GM23338 (cell line): ENCODE results near the gene KIFC3. TPM values are rescaled to one million over a fixed set of nuclear protein-coding genes. Genes with fewer than 3 reads are reported as not detected.

Experiments used
- ATAC-seq: fragments of 200-7000 bp; cut with Tn5 transposase; 3 replicates; pipeline ENCODE4 v1.9.1; 2020
- DNase-seq: peaks from one replicate; pipeline ENCODE4 v3.0.0-alpha.2; 2015; ENCODE audit warnings: low spot score
- H2AFZ ChIP-seq: fragments of 200-600 bp; sonication (generic); 2 replicates; pipeline ENCODE4 v1.8.0; 2016; ENCODE audit warnings: antibody characterized with exemption, mild to moderate bottlenecking, moderate library complexity
- H3F3A ChIP-seq: fragments of 200-600 bp; sonication (generic); replicated peaks from 2 replicates; pipeline ENCODE4 v1.8.0; 2017; ENCODE audit warnings: antibody characterized with exemption, mixed run types, low read depth
- H3K27ac ChIP-seq: fragments of 200-600 bp; sonication (generic); 2 replicates; pipeline ENCODE4 v1.6.1; 2016; ENCODE audit warnings: low read depth
- H3K27me3 ChIP-seq: fragments of 200-600 bp; sonication (generic); 2 replicates; pipeline ENCODE4 v1.8.0; 2016; ENCODE audit warnings: mild to moderate bottlenecking, mixed run types, moderate library complexity; ENCODE audit not compliant: insufficient read depth
- H3K36me3 ChIP-seq: fragments of 200-600 bp; sonication (generic); 2 replicates; pipeline ENCODE4 v1.8.0; 2016; ENCODE audit warnings: mild to moderate bottlenecking; ENCODE audit not compliant: insufficient read depth
- H3K4me1 ChIP-seq: fragments of 200-600 bp; sonication (generic); 2 replicates; pipeline ENCODE4 v1.8.0; 2016; ENCODE audit warnings: mild to moderate bottlenecking, moderate library complexity; ENCODE audit not compliant: insufficient read depth
- H3K4me2 ChIP-seq: fragments of 200-600 bp; sonication (generic); 2 replicates; pipeline ENCODE4 v1.7.1; 2017; ENCODE audit warnings: mixed run types
- H3K4me3 ChIP-seq: fragments of 200-600 bp; sonication (generic); 2 replicates; pipeline ENCODE4 v1.6.1; 2016; ENCODE audit warnings: mixed run types
- H3K79me2 ChIP-seq: fragments of 200-600 bp; sonication (generic); replicated peaks from 2 replicates; pipeline ENCODE4 v1.8.0; 2017; ENCODE audit warnings: mild to moderate bottlenecking; ENCODE audit not compliant: insufficient read depth
- H3K9me2 ChIP-seq: fragments of 200-600 bp; sonication (generic); 2 replicates; pipeline ENCODE4 v1.8.0; 2017; ENCODE audit not compliant: insufficient read depth
- H4K20me1 ChIP-seq: fragments of 200-600 bp; sonication (generic); replicated peaks from 2 replicates; pipeline ENCODE4 v1.8.0; 2017; ENCODE audit warnings: mild to moderate bottlenecking; ENCODE audit not compliant: insufficient read depth
- H3K27ac Mint-ChIP-seq: 2 replicates; pipeline ENCODE4 v1.8.0; 2020; ENCODE audit warnings: inconsistent platforms, mild to moderate bottlenecking, moderate library complexity, mixed read lengths
- H3K27me3 Mint-ChIP-seq: 3 replicates; pipeline ENCODE4 v1.8.0; 2022; ENCODE audit warnings: low read depth, mild to moderate bottlenecking, moderate library complexity, mixed read lengths, inconsistent platforms; ENCODE audit not compliant: insufficient read depth, poor library complexity
- H3K36me3 Mint-ChIP-seq: 3 replicates; pipeline ENCODE4 v1.8.0; 2021; ENCODE audit warnings: low read depth, mild to moderate bottlenecking, inconsistent platforms, moderate library complexity, mixed read lengths
- H3K4me1 Mint-ChIP-seq: 3 replicates; pipeline ENCODE4 v1.8.0; 2020; ENCODE audit warnings: mild to moderate bottlenecking, inconsistent platforms, mixed read lengths
- H3K4me3 Mint-ChIP-seq: 3 replicates; pipeline ENCODE4 v1.8.0; 2021; ENCODE audit warnings: moderate library complexity, mild to moderate bottlenecking, inconsistent platforms, mixed read lengths
- H3K9me3 Mint-ChIP-seq: 3 replicates; pipeline ENCODE4 v1.8.0; 2020; ENCODE audit warnings: moderate library complexity, mild to moderate bottlenecking, inconsistent platforms, mixed read lengths
- CREB1 ChIP-seq: fragments of 250-450 bp; sonication (Bioruptor Pico); IDR thresholded peaks from 2 replicates; pipeline ENCODE4 v1.5.0; 2020; ENCODE audit warnings: low read depth, mild to moderate bottlenecking, moderate library complexity
- ETS1 ChIP-seq: IDR thresholded peaks from 2 replicates; pipeline ENCODE4 v1.6.1; 2016; ENCODE audit warnings: antibody characterized with exemption
- EZH2 ChIP-seq: fragments of 200-600 bp; sonication (generic); IDR thresholded peaks from one replicate; pipeline ENCODE4 v1.8.0; 2017; ENCODE audit warnings: antibody characterized with exemption, mild to moderate bottlenecking, low read depth; ENCODE audit not compliant: unreplicated experiment
- EZH2phosphoT487 ChIP-seq: fragments of 200-600 bp; sonication (generic); IDR thresholded peaks from one replicate; pipeline ENCODE4 v1.8.1; 2018; ENCODE audit warnings: antibody characterized with exemption; ENCODE audit not compliant: unreplicated experiment
- NANOG ChIP-seq: IDR thresholded peaks from 2 replicates; pipeline ENCODE4 v1.6.1; 2016; ENCODE audit warnings: antibody characterized with exemption, borderline replicate concordance
- REST ChIP-seq: IDR thresholded peaks from one replicate; pipeline ENCODE4 v1.6.1; 2018; ENCODE audit warnings: antibody characterized with exemption; ENCODE audit not compliant: unreplicated experiment
- STAT1 ChIP-seq: IDR thresholded peaks from one replicate; pipeline ENCODE4 v1.6.1; 2016; ENCODE audit warnings: antibody characterized with exemption; ENCODE audit not compliant: unreplicated experiment
- ZNF114 ChIP-seq: fragments of 250-450 bp; sonication (Bioruptor Pico); IDR thresholded peaks from 2 replicates; pipeline ENCODE4 v1.5.0; 2020; ENCODE audit warnings: mild to moderate bottlenecking, moderate library complexity
- ZNF331 ChIP-seq: fragments of 250-450 bp; sonication (Bioruptor Pico); IDR thresholded peaks from 2 replicates; pipeline ENCODE4 v1.5.0; 2020; ENCODE audit warnings: low read depth, mild to moderate bottlenecking, moderate library complexity
- ZNF462 ChIP-seq: fragments of 250-450 bp; sonication (Bioruptor Pico); IDR thresholded peaks from 2 replicates; pipeline ENCODE4 v1.5.0; 2020; ENCODE audit warnings: mild to moderate bottlenecking, moderate library complexity
- polyA plus RNA-seq: library from polyadenylated mRNA; unstranded; fragments of >200 nt; fragmentation: Nextera tagmentation; extraction: Ambion mirVana; gene quantifications from 2 replicates; pipeline ENCODE4 v1.2.1, GENCODE V29; 2016
- total RNA-seq: library from RNA; depleted of rRNA; stranded (reverse); fragments of >200 nt; shearing (Covaris generic); gene quantifications from 2 replicates; pipeline ENCODE4 v1.2.3, GENCODE V29; 2014

Gene KIFC3
- total and polyA plus RNA-seq, 2 experiments from 2014 or later, result 4.4 to 12.5 TPM

- no peak overlapping the region for H3K4me2 ChIP-seq
- peaks cover 3% of the 10 kb centered on the region; the same call in 1 of the 2 replicates for H3K4me1 ChIP-seq
- no peaks in the 10 kb centered on the region for H3K36me3 Mint-ChIP-seq
- DNase-seq (no peak), ATAC-seq (no peak)
- TF ChIP-seq CREB1 (CRISPR knock-in tag) (no peak), STAT1 (no peak), ZNF462 (no peak), NANOG (no peak), REST (no peak), ETS1 (no peak), EZH2phosphoT487 (no peak), ZNF114 (no peak), EZH2 (no peak), ZNF331 (CRISPR knock-in tag) (no peak)
- H3K79me2 ChIP-seq, result no peaks in the 10 kb centered on the region
- H3K4me3 Mint-ChIP-seq, result no peak overlapping the region
- no peak overlapping the region for H2AFZ ChIP-seq
- no peak overlapping the region for H3K27ac ChIP-seq
- no peaks in the 10 kb centered on the region for H3K9me2 ChIP-seq
- no peaks in the 10 kb centered on the region for H4K20me1 ChIP-seq
- H3K27me3 Mint-ChIP-seq, result peaks cover 8% of the 10 kb centered on the region
- H3K27me3 ChIP-seq, result no peaks in the 10 kb centered on the region
- no peak overlapping the region for H3K4me3 ChIP-seq
- H3F3A ChIP-seq, result no peaks in the 10 kb centered on the region
- H3K36me3 ChIP-seq, result no peaks in the 10 kb centered on the region
- H3K9me3 Mint-ChIP-seq, result no peaks in the 10 kb centered on the region
- peaks cover 11% of the 10 kb centered on the region; the same call in 2 of the 3 replicates for H3K4me1 Mint-ChIP-seq
- no peak overlapping the region for H3K27ac Mint-ChIP-seq
Measured at GRCh38 chr16:57785385-57785784, 16.9 kb downstream of the KIFC3 start.
